Epithelial cell of esophagus (primary cell): Measurements from ENCODE around the gene ATF7IP2.
"Not testable (repeated sequence)": the region's sequence is repeated elsewhere in the genome, so short reads cannot be mapped to it uniquely, and the experiment has no call there.

Experiments
- DNase-seq: peaks from one replicate; pipeline ENCODE4 v3.0.0; 2010; ENCODE audit warnings: low read depth
- H3K4me3 ChIP-seq: 2 replicates; pipeline ENCODE4 v1.5.1; 2011; ENCODE audit warnings: mild to moderate bottlenecking, low read length, control low read depth
- CTCF ChIP-seq: IDR thresholded peaks from 2 replicates; pipeline ENCODE4 v1.5.1; 2011; ENCODE audit warnings: low read depth, mild to moderate bottlenecking, low read length, control low read depth, inconsistent platforms; ENCODE audit not compliant: insufficient read depth; ENCODE audit errors: missing control alignments

ATF7IP2 gene

GRCh38 chr16:10405386-10405939, 19.6 kb downstream of the ATF7IP2 start:
- H3K4me3 ChIP-seq: no peak overlapping the region
- DNase-seq: no peak
- no peak for TF ChIP-seq CTCF

- no peak for TF ChIP-seq CTCF
- DNase-seq: no peak
- no peak overlapping the region for H3K4me3 ChIP-seq
Observed at GRCh38 chr16:10408824-10409381, 23.0 kb downstream of the ATF7IP2 start.

- not testable (repeated sequence) for H3K4me3 ChIP-seq, DNase-seq
Observed at GRCh38 chr16:10409713-10410112, 23.9 kb downstream of the ATF7IP2 start.

GRCh38 chr16:10410469-10410868, 24.6 kb downstream of the ATF7IP2 start:
- no peak for DNase-seq
- no peak overlapping the region for H3K4me3 ChIP-seq
- TF ChIP-seq CTCF: no peak

- TF ChIP-seq CTCF: no peak
- H3K4me3 ChIP-seq: no peak overlapping the region
Observed at GRCh38 chr16:10412935-10413601, 27.2 kb downstream of the ATF7IP2 start.

GRCh38 chr16:10418204-10418603, 32.3 kb downstream of the ATF7IP2 start:
- not testable (repeated sequence) for H3K4me3 ChIP-seq

More at GRCh38 chr16:10412935-10413601, 27.2 kb downstream of the ATF7IP2 start:
- no peak for DNase-seq

GRCh38 chr16:10419701-10420100, 33.8 kb downstream of the ATF7IP2 start:
- no peak overlapping the region for H3K4me3 ChIP-seq
- no peak for TF ChIP-seq CTCF
- no peak for DNase-seq

More at GRCh38 chr16:10418204-10418603, 32.3 kb downstream of the ATF7IP2 start:
- DNase-seq: not testable (repeated sequence)

GRCh38 chr16:10421596-10421995, 35.7 kb downstream of the ATF7IP2 start:
- no peak for DNase-seq
- no peak for TF ChIP-seq CTCF
- no peak overlapping the region for H3K4me3 ChIP-seq
